GM23248 (cell line): ENCODE measurements around the gene AOX1. TPM values are rescaled to one million over a fixed set of nuclear protein-coding genes. Genes with fewer than 3 reads are reported as not detected.

Experiments used
- DNase-seq: peaks from one replicate; pipeline ENCODE4 v3.0.0-alpha.2; 2015
- H2AFZ ChIP-seq: fragments of 200-600 bp; sonication (generic); 2 replicates; pipeline ENCODE4 v1.6.1; 2016; ENCODE audit warnings: antibody characterized with exemption
- H3F3A ChIP-seq: fragments of 200-600 bp; sonication (generic); 2 replicates; pipeline ENCODE4 v1.6.1; 2016; ENCODE audit warnings: mild to moderate bottlenecking, antibody characterized with exemption, mixed run types; ENCODE audit not compliant: insufficient read depth
- H3K27ac ChIP-seq: fragments of 200-600 bp; sonication (generic); 2 replicates; pipeline ENCODE4 v1.5.1; 2016; ENCODE audit warnings: mild to moderate bottlenecking
- H3K27me3 ChIP-seq: fragments of 200-600 bp; sonication (generic); replicated peaks from 2 replicates; pipeline ENCODE4 v1.6.1; 2016; ENCODE audit warnings: mild to moderate bottlenecking; ENCODE audit not compliant: insufficient read depth
- H3K36me3 ChIP-seq: fragments of 200-600 bp; sonication (generic); 2 replicates; pipeline ENCODE4 v1.6.1; 2016; ENCODE audit warnings: low read depth, mild to moderate bottlenecking
- H3K4me1 ChIP-seq: fragments of 200-600 bp; sonication (generic); 2 replicates; pipeline ENCODE4 v1.6.1; 2016; ENCODE audit warnings: mild to moderate bottlenecking; ENCODE audit not compliant: insufficient read depth
- H3K4me2 ChIP-seq: fragments of 200-600 bp; sonication (generic); one replicate; pipeline ENCODE4 v1.6.1; 2016; ENCODE audit warnings: mild to moderate bottlenecking; ENCODE audit not compliant: unreplicated experiment
- H3K4me3 ChIP-seq: fragments of 200-600 bp; sonication (generic); 2 replicates; pipeline ENCODE4 v1.5.1; 2016; ENCODE audit warnings: mild to moderate bottlenecking
- H3K79me2 ChIP-seq: fragments of 200-600 bp; sonication (generic); 2 replicates; pipeline ENCODE4 v1.6.1; 2016; ENCODE audit warnings: mild to moderate bottlenecking; ENCODE audit not compliant: insufficient read depth
- H3K9ac ChIP-seq: fragments of 200-600 bp; sonication (generic); 2 replicates; pipeline ENCODE4 v1.6.1; 2016; ENCODE audit warnings: mild to moderate bottlenecking
- H3K9me2 ChIP-seq: fragments of 200-600 bp; sonication (generic); 2 replicates; pipeline ENCODE4 v1.6.1; 2016; ENCODE audit warnings: mixed run types, mild to moderate bottlenecking, moderate library complexity; ENCODE audit not compliant: insufficient read depth
- H3K9me3 ChIP-seq: fragments of 200-600 bp; sonication (generic); one replicate; pipeline ENCODE4 v1.6.1; 2017; ENCODE audit warnings: low read depth
- H4K20me1 ChIP-seq: fragments of 200-600 bp; sonication (generic); 2 replicates; pipeline ENCODE4 v1.6.0; 2016; ENCODE audit not compliant: insufficient read depth
- EZH2 ChIP-seq: fragments of 200-600 bp; sonication (generic); IDR thresholded peaks from 2 replicates; pipeline ENCODE4 v1.6.1; 2018; ENCODE audit warnings: antibody characterized with exemption, mild to moderate bottlenecking; ENCODE audit not compliant: insufficient read depth, poor library complexity, severe bottlenecking
- EZH2phosphoT487 ChIP-seq: fragments of 200-600 bp; sonication (generic); IDR thresholded peaks from 2 replicates; pipeline ENCODE4 v1.6.1; 2018; ENCODE audit warnings: antibody characterized with exemption, moderate library complexity, mild to moderate bottlenecking, low read depth; ENCODE audit not compliant: insufficient read depth
- WGBS, 2 experiments: methylation state at CpG; one replicate each; pipeline ENCODE4 v1.1.6; 2015 to 2017; ENCODE audit warnings: low lambda C conversion rate in 2 of 2, low coverage in 1 of 2; ENCODE audit errors: missing lambda C conversion rate in 2 of 2; 5-methylcytosine and 5-hydroxymethylcytosine counted together
- in situ Hi-C: fragments of 300-500 bp; cut with MboI; formaldehyde crosslinking; loops from 2 replicates; pipeline ENCODE4 v1.15.0; 2020
- polyA plus RNA-seq: library from polyadenylated mRNA; unstranded; fragments of >200 nt; fragmentation: Nextera tagmentation; extraction: Ambion mirVana; gene quantifications from 2 replicates; pipeline ENCODE4 v1.2.1, GENCODE V29; 2016
- total RNA-seq: library from RNA; depleted of rRNA; stranded (reverse); fragments of >200 nt; shearing (Covaris generic); gene quantifications from 2 replicates; pipeline ENCODE4 v1.2.3, GENCODE V29; 2014

The AOX1 gene
- total and polyA plus RNA-seq, 2 experiments from 2014 or later = 18.9 to 46.0 TPM

DNA sequence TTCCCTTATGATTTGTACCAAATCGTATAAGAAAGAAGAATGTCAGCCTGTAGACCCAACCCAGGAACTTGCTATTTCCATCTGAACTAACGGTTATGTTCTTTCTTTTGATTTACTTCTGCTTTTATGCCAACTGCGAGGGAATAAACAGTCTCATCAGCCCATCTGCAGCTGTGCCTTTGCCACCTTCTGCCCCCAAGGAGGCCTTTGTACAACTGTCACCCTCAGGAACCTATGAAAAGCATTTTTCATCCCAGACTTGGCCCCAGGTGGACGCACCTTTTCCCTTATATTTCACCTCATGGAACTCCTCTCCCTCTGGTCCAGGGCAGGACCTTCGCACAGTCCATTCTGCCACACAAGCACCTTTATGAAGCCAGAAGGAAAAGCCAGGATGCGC, 109.8 kb downstream of the AOX1 start:
- no peak overlapping the region for H3K4me2 ChIP-seq
- DNase-seq = no peak
- H3K9me3 ChIP-seq = no peaks in the 10 kb centered on the region
- no peak overlapping the region for H2AFZ ChIP-seq
- 67% methylated on average over 6 of the region's 6 CpGs for WGBS, 2 experiments
- no peak overlapping the region for H3K9ac ChIP-seq
- no peaks in the 10 kb centered on the region for H3K9me2 ChIP-seq
- H3F3A ChIP-seq = no peaks in the 10 kb centered on the region
- no peak for TF ChIP-seq EZH2phosphoT487
- TF ChIP-seq EZH2 = no peak
- in situ Hi-C loops = no loop called here
- no peaks in the 10 kb centered on the region for H3K79me2 ChIP-seq
- H3K27ac ChIP-seq = no peak overlapping the region
- H3K27me3 ChIP-seq = no peaks in the 10 kb centered on the region
- no peaks in the 10 kb centered on the region for H4K20me1 ChIP-seq
- no peaks in the 10 kb centered on the region for H3K4me1 ChIP-seq
- no peak overlapping the region for H3K4me3 ChIP-seq
- H3K36me3 ChIP-seq = no peaks in the 10 kb centered on the region

DNA sequence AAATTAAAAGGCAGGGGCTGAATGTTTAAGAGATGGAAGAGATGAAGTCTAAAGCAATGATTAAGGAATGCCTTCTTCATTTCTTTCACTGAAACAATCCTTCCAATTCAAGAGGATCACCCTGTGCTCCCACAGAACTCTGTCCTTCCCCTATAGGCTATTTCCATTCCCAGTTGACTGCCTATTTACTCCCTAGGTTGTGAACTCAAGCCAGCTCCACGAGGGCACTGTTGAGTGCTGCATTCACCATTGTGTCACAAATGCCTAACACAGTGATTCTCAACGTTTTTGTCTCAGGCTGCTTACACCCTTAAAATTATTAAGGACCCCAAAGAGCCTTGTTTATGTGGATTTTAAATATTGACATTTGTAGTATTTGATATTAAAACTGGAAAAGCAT, 112.4 kb downstream of the AOX1 start:
- TF ChIP-seq EZH2 = no peak
- no peak for TF ChIP-seq EZH2phosphoT487
- Histone ChIP-seq H3K27me3 (no peaks in the 10 kb centered on the region), H3K9ac (no peak overlapping the region), H3K36me3 (no peaks in the 10 kb centered on the region), H3K4me1 (no peaks in the 10 kb centered on the region), H2AFZ (no peak overlapping the region), H3K79me2 (no peaks in the 10 kb centered on the region), H3K4me2 (no peak overlapping the region), H3K9me3 (no peaks in the 10 kb centered on the region), H3K4me3 (no peak overlapping the region), H4K20me1 (no peaks in the 10 kb centered on the region), H3F3A (no peaks in the 10 kb centered on the region), H3K9me2 (no peaks in the 10 kb centered on the region), H3K27ac (no peak overlapping the region)
- in situ Hi-C loops = no loop called here
- no peak for DNase-seq
- WGBS, 2 experiments = 67 to 74% methylated on average over 2 of the region's 2 CpGs

DNA sequence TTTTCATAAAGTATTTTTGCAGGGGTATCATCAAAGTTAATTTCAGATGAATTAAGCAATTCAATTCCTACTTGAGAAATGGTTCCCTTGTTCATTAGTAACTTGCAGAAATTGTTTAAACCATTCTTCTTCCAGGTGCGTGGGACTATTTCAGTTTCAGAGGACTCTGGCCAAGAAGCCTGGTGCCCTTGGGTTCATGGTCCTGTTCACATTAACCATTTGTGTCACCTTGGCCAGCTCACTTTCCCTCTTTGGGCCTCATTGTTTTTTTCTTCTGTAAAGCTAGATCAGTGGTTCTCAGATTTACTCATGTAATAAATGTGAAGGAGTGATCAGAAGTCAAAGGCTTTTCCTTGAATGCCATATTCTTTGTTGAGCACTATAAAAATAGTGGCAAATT, 113.5 kb downstream of the AOX1 start:
- H3K4me1 ChIP-seq = no peaks in the 10 kb centered on the region
- 41 to 58% methylated on average over 1 of the region's 1 CpG for WGBS, 2 experiments
- H3K9me3 ChIP-seq = no peaks in the 10 kb centered on the region
- no peak overlapping the region for H3K4me2 ChIP-seq
- H3K4me3 ChIP-seq = no peak overlapping the region
- H3K27ac ChIP-seq = no peak overlapping the region
- no peaks in the 10 kb centered on the region for H3K36me3 ChIP-seq
- no peaks in the 10 kb centered on the region for H3K9me2 ChIP-seq
- no peak overlapping the region for H2AFZ ChIP-seq
- TF ChIP-seq EZH2 (no peak), EZH2phosphoT487 (no peak)
- no peaks in the 10 kb centered on the region for H3F3A ChIP-seq
- H3K79me2 ChIP-seq = no peaks in the 10 kb centered on the region
- DNase-seq = no peak
- H3K9ac ChIP-seq = no peak overlapping the region
- in situ Hi-C loops = no loop called here
- no peaks in the 10 kb centered on the region for H4K20me1 ChIP-seq
- H3K27me3 ChIP-seq = no peaks in the 10 kb centered on the region

DNA sequence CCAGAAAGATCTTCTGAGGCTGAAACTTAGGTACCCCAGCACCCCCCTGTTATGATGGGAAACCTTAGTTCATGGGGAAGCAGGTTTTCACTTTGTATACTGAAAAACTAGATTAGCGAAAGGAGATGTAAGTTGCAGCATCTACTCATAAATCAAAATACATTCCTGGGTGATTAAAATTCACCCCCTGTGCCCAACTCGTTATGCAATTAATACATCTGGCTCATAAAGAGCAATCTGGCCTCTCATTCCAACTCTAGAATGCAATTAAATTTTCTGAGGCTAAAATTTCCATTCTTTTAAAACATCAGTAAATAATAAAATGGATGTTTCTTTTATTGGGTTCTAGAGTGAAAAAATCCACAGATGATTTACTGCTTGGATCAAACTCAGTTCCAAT, 115.0 kb downstream of the AOX1 start:
- DNase-seq = no peak
- TF ChIP-seq EZH2phosphoT487 (no peak), EZH2 (no peak)
- in situ Hi-C loops = loop anchor here (10.0 kb wide), 2 partner anchors 126 to 726 kb away; no protein-coding TSS in a partner anchor
- H3K4me1 ChIP-seq = no peaks in the 10 kb centered on the region
- H4K20me1 ChIP-seq = no peaks in the 10 kb centered on the region
- H3K36me3 ChIP-seq = no peaks in the 10 kb centered on the region
- no peak overlapping the region for H3K4me3 ChIP-seq
- no peak overlapping the region for H3K4me2 ChIP-seq
- no peaks in the 10 kb centered on the region for H3K9me3 ChIP-seq
- H3K27ac ChIP-seq = no peak overlapping the region
- no peaks in the 10 kb centered on the region for H3K9me2 ChIP-seq
- H3F3A ChIP-seq = no peaks in the 10 kb centered on the region
- WGBS, 2 experiments = 43% methylated on average over 2 of the region's 2 CpGs
- H3K79me2 ChIP-seq = no peaks in the 10 kb centered on the region
- H3K9ac ChIP-seq = no peak overlapping the region
- no peaks in the 10 kb centered on the region for H3K27me3 ChIP-seq
- H2AFZ ChIP-seq = 0 out of 2 replicates have a peak overlapping the region, but pooled peaks have one; percentile 9

DNA sequence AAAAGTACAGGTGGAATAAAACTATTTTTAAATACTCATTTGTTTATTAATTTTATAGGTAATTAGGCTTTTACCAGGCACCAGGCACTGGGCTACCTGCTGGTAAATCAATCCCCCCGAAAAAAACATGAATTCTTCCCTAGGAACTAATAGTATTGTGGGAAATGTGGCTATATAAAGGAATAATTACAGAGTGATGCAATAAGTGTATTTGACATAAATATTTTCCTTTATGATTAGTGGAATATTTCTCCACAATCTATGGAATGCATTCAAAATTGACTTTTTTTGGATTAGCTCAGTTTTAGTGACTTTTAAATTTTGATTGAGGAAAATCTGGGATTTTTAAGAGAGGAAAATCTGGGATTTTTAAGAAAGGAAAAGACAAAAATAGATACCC, 116.2 kb downstream of the AOX1 start:
- Histone ChIP-seq H3K79me2 (no peaks in the 10 kb centered on the region), H3K9me2 (no peaks in the 10 kb centered on the region), H2AFZ (peak overlapping the region; percentile 9; the same call in 1 of the 2 replicates), H3F3A (no peaks in the 10 kb centered on the region), H3K4me1 (no peaks in the 10 kb centered on the region), H3K9ac (no peak overlapping the region), H3K4me2 (no peak overlapping the region), H3K9me3 (no peaks in the 10 kb centered on the region), H3K4me3 (no peak overlapping the region), H3K27ac (no peak overlapping the region), H3K27me3 (no peaks in the 10 kb centered on the region), H3K36me3 (no peaks in the 10 kb centered on the region), H4K20me1 (no peaks in the 10 kb centered on the region)
- 85 to 90% methylated on average over 1 of the region's 1 CpG for WGBS, 2 experiments
- no peak for DNase-seq
- TF ChIP-seq EZH2phosphoT487 (no peak), EZH2 (no peak)
- in situ Hi-C loops = loop anchor here (10.0 kb wide), 2 partner anchors 127 to 727 kb away; no protein-coding TSS in a partner anchor
